ENCODE measurements around the gene NOTCH3.

DNA sequence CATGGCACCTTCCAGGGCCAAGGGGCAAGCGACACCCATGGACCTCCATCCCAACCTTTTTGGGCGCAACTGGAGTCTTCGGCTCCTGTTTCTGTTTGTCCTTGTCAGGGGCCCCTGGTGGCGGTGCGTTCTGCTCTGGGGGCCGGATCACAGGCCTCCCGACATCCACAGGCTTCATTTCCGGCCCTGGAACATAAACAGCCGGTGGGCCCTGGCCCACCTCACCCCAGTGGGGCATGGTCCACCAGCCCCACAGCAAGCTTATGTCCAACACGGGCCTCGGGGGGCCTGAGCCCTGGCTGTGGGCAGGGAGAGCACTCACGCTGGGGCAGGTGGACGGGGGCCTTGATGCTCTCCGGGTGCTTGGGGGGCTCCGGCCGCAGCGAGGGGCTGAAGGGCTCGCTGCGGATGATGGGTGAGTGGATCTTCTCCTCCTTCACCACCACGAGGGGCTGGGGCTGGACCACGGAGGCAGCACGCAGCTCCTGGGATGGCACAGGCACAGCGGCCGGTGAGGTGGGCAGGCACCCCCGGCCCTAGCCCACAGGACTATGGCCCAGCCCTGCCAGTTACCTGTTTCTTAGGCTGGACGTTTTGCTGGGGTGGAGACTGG lies 38.6 kb upstream of the NOTCH3 start:
- TF ChIP-seq, protein P1, sequence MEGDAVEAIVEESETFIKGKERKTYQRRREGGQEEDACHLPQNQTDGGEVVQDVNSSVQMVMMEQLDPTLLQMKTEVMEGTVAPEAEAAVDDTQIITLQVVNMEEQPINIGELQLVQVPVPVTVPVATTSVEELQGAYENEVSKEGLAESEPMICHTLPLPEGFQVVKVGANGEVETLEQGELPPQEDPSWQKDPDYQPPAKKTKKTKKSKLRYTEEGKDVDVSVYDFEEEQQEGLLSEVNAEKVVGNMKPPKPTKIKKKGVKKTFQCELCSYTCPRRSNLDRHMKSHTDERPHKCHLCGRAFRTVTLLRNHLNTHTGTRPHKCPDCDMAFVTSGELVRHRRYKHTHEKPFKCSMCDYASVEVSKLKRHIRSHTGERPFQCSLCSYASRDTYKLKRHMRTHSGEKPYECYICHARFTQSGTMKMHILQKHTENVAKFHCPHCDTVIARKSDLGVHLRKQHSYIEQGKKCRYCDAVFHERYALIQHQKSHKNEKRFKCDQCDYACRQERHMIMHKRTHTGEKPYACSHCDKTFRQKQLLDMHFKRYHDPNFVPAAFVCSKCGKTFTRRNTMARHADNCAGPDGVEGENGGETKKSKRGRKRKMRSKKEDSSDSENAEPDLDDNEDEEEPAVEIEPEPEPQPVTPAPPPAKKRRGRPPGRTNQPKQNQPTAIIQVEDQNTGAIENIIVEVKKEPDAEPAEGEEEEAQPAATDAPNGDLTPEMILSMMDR (IDR thresholded peaks at IDR 0.05): no peak
- TF ChIP-seq SMAD3 (CRISPR knock-in tag; IDR thresholded peaks at IDR 0.05; ENCODE audit: borderline replicate concordance) (no peak), ELF4 (CRISPR knock-in tag; IDR thresholded peaks at IDR 0.05; ENCODE audit: low read depth) (no peak)

Measured in WTC11 (cell line).